Lung (tissue), 12 donors: Measurements from ENCODE around the gene PRPSAP1. TPM values are rescaled to one million over a fixed set of nuclear protein-coding genes. Genes with fewer than 3 reads are reported as not detected.
"Not testable (repeated sequence)": the region's sequence is repeated elsewhere in the genome, so short reads cannot be mapped to it uniquely, and the experiment has no call there.

ENCODE experiments used
- ATAC-seq: fragments of 200-7000 bp; cut with Tn5 transposase; one replicate; pipeline ENCODE4 v1.9.1; 2020; ENCODE audit warnings: moderate number of reproducible peaks; ENCODE audit not compliant: insufficient read depth, low FRiP score
- DNase-seq, 3 donors: peaks; one replicate each; pipeline ENCODE4 v3.0.0-alpha.2; 2013 to 2017
- H3K27ac ChIP-seq, 2 donors: one replicate each; pipeline ENCODE4 v1.5.1; 2013; ENCODE audit warnings: mild to moderate bottlenecking in 2 of 2, moderate library complexity in 2 of 2, control low read depth in 1 of 2, inconsistent platforms in 1 of 2, low read depth in 1 of 2, low read length in 1 of 2
- H3K27me3 ChIP-seq, 3 donors: one replicate each; pipeline ENCODE4 v1.5.1; 2013; ENCODE audit warnings: low read length in 2 of 3; ENCODE audit not compliant: control insufficient read depth in 3 of 3, insufficient read depth in 3 of 3
- H3K36me3 ChIP-seq, 4 donors: one replicate each; pipeline ENCODE4 v1.5.1; 2013; ENCODE audit warnings: low read length in 4 of 4, mild to moderate bottlenecking in 1 of 4, moderate library complexity in 1 of 4; ENCODE audit not compliant: control insufficient read depth in 4 of 4, insufficient read depth in 4 of 4
- H3K4me1 ChIP-seq, 5 donors: one replicate each; pipeline ENCODE4 v1.5.1; 2013; ENCODE audit warnings: low read length in 5 of 5, mild to moderate bottlenecking in 2 of 5, moderate library complexity in 1 of 5; ENCODE audit not compliant: control insufficient read depth in 5 of 5, insufficient read depth in 5 of 5
- H3K4me3 ChIP-seq: one replicate; pipeline ENCODE4 v1.5.1; 2013; ENCODE audit warnings: mild to moderate bottlenecking, control low read depth, moderate library complexity
- H3K9ac ChIP-seq, 2 donors: one replicate each; pipeline ENCODE4 v1.5.1; 2013; ENCODE audit warnings: low read length in 2 of 2, control low read depth in 1 of 2; ENCODE audit not compliant: insufficient read depth in 1 of 2
- H3K9me3 ChIP-seq, 4 donors: one replicate each; pipeline ENCODE4 v1.5.1; 2013; ENCODE audit warnings: low read length in 3 of 4, mild to moderate bottlenecking in 1 of 4, moderate library complexity in 1 of 4; ENCODE audit not compliant: control insufficient read depth in 4 of 4, insufficient read depth in 3 of 4
- WGBS, 2 donors: extraction: QIAGEN DNeasy Blood & Tissue Kit; methylation state at CpG; one replicate each; pipeline ENCODE4 v1.1.7; 2013; 5-methylcytosine and 5-hydroxymethylcytosine counted together
- polyA plus RNA-seq, 2 donors: library from polyadenylated mRNA; stranded (reverse); fragments of 200-250 nt; gene quantifications; one replicate each; pipeline ENCODE4 v1.2.1, GENCODE V29; 2013
- total RNA-seq, 2 donors: library from RNA; depleted of rRNA in 1 of 2; stranded (reverse); fragments of >200 nt in 1 of 2; gene quantifications; one replicate each; pipeline ENCODE4 v1.2.1, GENCODE V29; 2014 to 2021
- TF ChIP-seq, protein P1 (sequence below): IDR thresholded peaks from 2 replicates; pipeline ENCODE4 v1.5.1; 2012; ENCODE audit warnings: mild to moderate bottlenecking; ENCODE audit errors: control extremely low read depth, extremely low read depth
- donor health status: control.
- donor health status: control.
- donor health status: Bipolar disorder and iron deficiency.
- donor health status: healthy.
- donor health status: DM: yes; HTN: yes; CAD: no.

PRPSAP1 gene
- total and polyA plus RNA-seq, 4 donors, result 29.8 to 74.7 (median 34.6) TPM

DNA sequence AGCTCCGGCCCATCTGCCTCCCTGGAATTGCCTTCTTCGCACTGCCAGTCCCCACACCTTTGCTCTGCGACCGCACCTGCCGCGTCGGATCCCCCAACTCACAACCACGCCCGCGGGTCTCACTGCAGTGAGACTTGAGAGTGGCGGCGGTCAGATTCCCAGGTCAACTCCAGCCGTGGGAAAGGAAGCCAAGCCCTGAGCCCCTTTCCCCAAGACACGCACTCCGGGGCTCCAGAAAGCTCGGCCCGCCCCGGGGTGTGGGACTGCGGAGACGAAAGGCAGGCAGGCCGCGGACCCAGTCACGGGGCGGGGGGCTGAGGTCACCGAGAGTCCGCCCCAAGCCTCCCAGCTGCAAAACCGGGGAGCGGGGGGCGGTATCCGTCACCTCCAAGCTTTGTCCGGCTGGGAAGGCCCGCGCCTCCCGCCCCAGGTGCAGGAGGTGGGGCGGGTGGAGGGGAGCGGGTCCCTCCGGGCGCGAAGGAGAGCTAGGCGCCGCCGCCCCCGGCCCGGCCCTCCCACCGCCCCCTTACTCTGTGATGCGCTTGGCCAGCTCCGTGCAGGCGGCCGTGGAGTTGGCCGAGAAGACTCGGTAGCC lies 615 bp downstream of the PRPSAP1 start:
- H3K9ac ChIP-seq, result peak overlapping the region; percentile 0 to 66
- H3K4me3 ChIP-seq, result peak overlapping the region; percentile 82
- H3K27ac ChIP-seq, result peak overlapping the region; percentile 96 to 97
- peaks cover 0 to 8% (median 1%) of the 10 kb centered on the region in 5 donors for H3K4me1 ChIP-seq
- DNase-seq (no peak), ATAC-seq (peak; percentile 7)
- H3K27me3 ChIP-seq, result no peaks in the 10 kb centered on the region
- H3K9me3 ChIP-seq, result no peaks in the 10 kb centered on the region
- WGBS, 2 donors, result 0 to 1% methylated on average over 50 to 51 of the region's 51 CpGs
- TF ChIP-seq, protein P1, sequence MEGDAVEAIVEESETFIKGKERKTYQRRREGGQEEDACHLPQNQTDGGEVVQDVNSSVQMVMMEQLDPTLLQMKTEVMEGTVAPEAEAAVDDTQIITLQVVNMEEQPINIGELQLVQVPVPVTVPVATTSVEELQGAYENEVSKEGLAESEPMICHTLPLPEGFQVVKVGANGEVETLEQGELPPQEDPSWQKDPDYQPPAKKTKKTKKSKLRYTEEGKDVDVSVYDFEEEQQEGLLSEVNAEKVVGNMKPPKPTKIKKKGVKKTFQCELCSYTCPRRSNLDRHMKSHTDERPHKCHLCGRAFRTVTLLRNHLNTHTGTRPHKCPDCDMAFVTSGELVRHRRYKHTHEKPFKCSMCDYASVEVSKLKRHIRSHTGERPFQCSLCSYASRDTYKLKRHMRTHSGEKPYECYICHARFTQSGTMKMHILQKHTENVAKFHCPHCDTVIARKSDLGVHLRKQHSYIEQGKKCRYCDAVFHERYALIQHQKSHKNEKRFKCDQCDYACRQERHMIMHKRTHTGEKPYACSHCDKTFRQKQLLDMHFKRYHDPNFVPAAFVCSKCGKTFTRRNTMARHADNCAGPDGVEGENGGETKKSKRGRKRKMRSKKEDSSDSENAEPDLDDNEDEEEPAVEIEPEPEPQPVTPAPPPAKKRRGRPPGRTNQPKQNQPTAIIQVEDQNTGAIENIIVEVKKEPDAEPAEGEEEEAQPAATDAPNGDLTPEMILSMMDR, result no peak
- peaks cover 0 to under 1% (median 0%) of the 10 kb centered on the region in 4 donors for H3K36me3 ChIP-seq

GRCh38 chr17:76351526-76352071 lies 2.1 kb downstream of the PRPSAP1 start:
- Histone ChIP-seq H3K36me3 (peaks cover 4 to 6% (median 4%) of the 10 kb centered on the region in 4 donors), H3K9me3 (no peaks in the 10 kb centered on the region), H3K9ac (no peak overlapping the region), H3K27ac (no peak overlapping the region), H3K27me3 (no peaks in the 10 kb centered on the region), H3K4me3 (no peak overlapping the region), H3K4me1 (peaks cover 0 to 8% (median 0%) of the 10 kb centered on the region in 5 donors)
- no peak for ATAC-seq
- WGBS, 2 donors, result 71 to 80% methylated on average over 9 of the region's 9 CpGs
- TF ChIP-seq, protein P1, result no peak
- DNase-seq, result no peak

DNA sequence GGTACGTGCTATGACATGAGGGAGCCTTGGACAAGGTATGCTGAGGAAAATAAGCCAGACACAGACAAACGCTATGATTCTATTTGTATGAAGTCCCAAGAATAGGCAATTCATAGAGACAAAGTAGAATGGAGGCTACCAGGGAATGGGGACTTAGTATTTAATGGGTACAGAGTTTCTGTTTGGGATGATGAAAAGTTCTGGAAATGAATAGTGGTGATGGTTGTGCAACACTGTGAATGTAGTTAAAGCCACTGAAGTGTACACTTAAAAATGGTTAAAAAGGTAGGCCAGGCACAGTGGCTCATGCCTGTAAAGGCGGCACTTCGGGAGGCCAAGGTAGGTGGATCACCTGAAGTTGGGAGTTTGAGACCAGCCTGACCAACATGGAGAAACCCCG lies 3.3 kb downstream of the PRPSAP1 start:
- Histone ChIP-seq H3K9ac (no peak overlapping the region), H3K4me1 (peaks cover 0 to 8% (median 0%) of the 10 kb centered on the region in 5 donors), H3K27me3 (no peaks in the 10 kb centered on the region), H3K36me3 (peaks cover 4 to 13% (median 6%) of the 10 kb centered on the region in 4 donors), H3K27ac (no peak overlapping the region), H3K4me3 (no peak overlapping the region), H3K9me3 (no peaks in the 10 kb centered on the region)
- WGBS, 2 donors, result 95 to 96% methylated on average over 5 of the region's 5 CpGs
- DNase-seq, result no peak
- ATAC-seq, result no peak
- TF ChIP-seq, protein P1, result no peak

- H3K36me3 ChIP-seq, result peaks cover 7 to 25% (median 10%) of the 10 kb centered on the region in 4 donors
- H3K9ac ChIP-seq, H3K27me3 ChIP-seq, DNase-seq, H3K4me1 ChIP-seq, H3K4me3 ChIP-seq, H3K9me3 ChIP-seq, H3K27ac ChIP-seq, ATAC-seq: not testable (repeated sequence)
- 96 to 97% methylated on average over 11 of the region's 11 CpGs for WGBS, 2 donors
Measured at GRCh38 chr17:76346936-76347335, 6.8 kb downstream of the PRPSAP1 start.
